ENCODE data around the gene CSMD2. TPM values are rescaled to one million over a fixed set of nuclear protein-coding genes. Genes with fewer than 3 reads are reported as not detected.

CSMD2 gene
- polyA plus RNA-seq, 1 donor from 2014 or later, result not detected

DNA sequence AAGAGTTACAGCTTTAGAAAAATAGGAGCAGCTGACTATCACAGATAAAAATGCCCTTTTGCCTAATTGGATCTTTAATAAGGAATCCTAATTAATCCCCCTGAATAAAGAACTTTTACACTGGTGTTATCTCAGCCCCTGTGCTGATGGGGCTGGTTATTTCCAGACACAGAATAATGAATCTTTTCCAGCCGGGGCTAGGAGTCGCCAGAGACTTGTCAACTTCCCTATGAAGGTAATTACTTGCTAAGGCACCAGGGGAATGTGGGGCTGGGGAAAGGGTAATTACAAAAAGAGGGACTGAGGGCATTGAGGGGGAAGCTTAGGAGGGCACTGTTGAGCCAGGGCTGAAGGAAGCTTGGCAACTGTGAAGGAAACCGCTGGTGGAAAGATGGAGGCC is 266.6 kb downstream of the CSMD2 start:
- H3K9me3 Mint-ChIP-seq, result no peaks in the 10 kb centered on the region
- H3K27ac Mint-ChIP-seq, result no peak overlapping the region
- no peak overlapping the region for H3K4me3 Mint-ChIP-seq
- no peaks in the 10 kb centered on the region for H3K36me3 Mint-ChIP-seq
- no peaks in the 10 kb centered on the region for H3K27me3 Mint-ChIP-seq
- peaks cover 0 to 7% (median 5%) of the 10 kb centered on the region in 3 donors for H3K4me1 Mint-ChIP-seq

DNA sequence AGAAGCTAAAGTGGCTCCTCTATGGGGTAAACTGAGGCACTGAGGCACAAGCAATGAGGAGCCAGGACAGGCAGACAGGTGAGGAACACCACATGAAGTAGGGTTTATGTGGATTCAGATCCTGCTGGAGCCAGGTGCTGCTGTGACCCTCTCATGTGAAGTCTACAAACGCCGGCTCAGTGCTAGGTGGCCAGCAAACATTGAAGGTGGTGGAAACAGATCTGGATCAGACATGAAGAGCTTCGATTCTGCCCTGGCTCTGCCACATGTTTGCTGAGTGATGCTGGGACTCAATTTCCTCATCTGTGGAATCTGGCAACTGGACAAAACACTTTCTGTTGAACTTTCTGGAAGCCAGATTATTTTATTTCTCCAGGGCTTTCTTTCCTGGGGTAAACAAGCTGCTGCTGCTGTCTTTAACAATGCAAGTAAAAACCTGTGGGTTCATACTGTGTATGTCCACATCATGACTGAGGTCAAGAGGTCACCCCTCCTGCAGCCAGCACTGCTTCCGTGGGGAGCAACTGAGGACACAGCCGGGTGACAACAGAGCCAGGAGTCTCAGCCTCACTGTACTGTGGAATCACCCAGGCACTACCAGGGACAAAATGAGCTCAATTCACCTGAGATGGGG is 267.8 kb downstream of the CSMD2 start:
- H3K36me3 Mint-ChIP-seq, result no peaks in the 10 kb centered on the region
- H3K4me1 Mint-ChIP-seq, result peaks cover 0 to 1% (median 0%) of the 10 kb centered on the region in 3 donors
- H3K27ac Mint-ChIP-seq, result no peak overlapping the region
- H3K9me3 Mint-ChIP-seq, result peaks cover 0 to 2% (median 0%) of the 10 kb centered on the region in 3 donors
- no peaks in the 10 kb centered on the region for H3K27me3 Mint-ChIP-seq
- no peak overlapping the region for H3K4me3 Mint-ChIP-seq

DNA sequence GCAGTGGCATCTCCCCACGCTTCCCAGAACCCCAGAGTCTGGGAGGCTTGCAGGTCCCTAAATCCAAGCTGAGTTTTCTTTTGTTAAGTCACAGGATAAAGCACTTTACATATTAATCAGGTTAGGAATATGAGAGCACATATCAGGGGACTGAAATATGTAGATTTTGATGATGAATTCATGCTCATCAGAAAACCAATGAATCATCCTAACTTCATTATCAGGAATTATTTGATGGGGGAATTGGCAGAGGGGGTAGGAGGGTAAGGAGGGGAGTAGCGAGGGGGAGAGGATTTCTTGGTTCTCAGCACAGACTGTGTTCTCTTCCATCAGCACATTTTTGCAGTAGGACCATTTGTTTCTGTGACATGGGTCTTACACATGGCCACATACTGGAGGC is 269.1 kb downstream of the CSMD2 start:
- Mint-ChIP-seq H3K4me3 (no peak overlapping the region), H3K36me3 (no peaks in the 10 kb centered on the region), H3K27ac (no peak overlapping the region), H3K4me1 (peaks cover 0 to 1% (median 0%) of the 10 kb centered on the region in 3 donors), H3K9me3 (peaks cover 0 to 2% (median 0%) of the 10 kb centered on the region in 3 donors), H3K27me3 (no peaks in the 10 kb centered on the region)

- Mint-ChIP-seq H3K27me3 (no peaks in the 10 kb centered on the region), H3K4me1 (peaks cover 0 to 1% (median 0%) of the 10 kb centered on the region in 3 donors), H3K9me3 (peaks cover 0 to 4% (median 0%) of the 10 kb centered on the region in 3 donors), H3K27ac (no peak overlapping the region), H3K36me3 (no peaks in the 10 kb centered on the region), H3K4me3 (no peak overlapping the region)
Observed at GRCh38 chr1:33895396-33895795, 269.6 kb downstream of the CSMD2 start.

DNA sequence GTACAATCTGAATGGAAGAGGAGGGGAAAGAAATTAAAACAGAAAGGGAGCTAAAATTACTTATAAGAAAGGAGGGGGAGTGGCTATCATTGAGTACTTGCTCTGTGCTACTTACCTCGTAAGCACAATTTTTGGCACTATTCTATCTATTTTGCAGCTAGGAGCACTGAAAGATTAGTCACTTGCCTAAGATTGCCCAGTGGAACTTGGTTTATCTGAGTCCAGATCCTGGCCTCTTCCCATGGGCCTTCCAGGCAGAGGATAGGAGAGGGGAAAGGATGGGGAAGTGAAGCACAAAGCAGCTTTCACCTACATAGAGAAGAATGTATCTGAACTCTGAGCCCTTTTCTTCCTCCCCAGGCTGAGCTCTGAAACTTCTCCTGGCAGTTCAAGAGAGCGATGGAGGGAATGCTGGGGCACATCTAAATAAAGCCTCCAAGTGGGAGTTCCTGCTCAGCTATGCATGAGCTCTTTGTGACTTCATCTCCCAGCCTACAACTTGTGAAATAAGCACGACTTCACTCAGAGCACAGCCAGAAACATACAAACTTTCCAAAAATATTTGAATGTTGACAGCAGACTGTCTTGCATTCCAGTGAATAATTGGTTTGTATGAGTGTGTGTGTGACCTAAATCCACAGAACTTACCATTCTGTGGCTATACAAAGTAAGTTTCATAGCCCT is 271.7 kb downstream of the CSMD2 start:
- no peaks in the 10 kb centered on the region for H3K36me3 Mint-ChIP-seq
- H3K4me1 Mint-ChIP-seq, result peaks cover 0 to 1% (median 0%) of the 10 kb centered on the region in 3 donors
- H3K27me3 Mint-ChIP-seq, result no peaks in the 10 kb centered on the region
- peaks cover 0 to 4% (median 0%) of the 10 kb centered on the region in 3 donors for H3K9me3 Mint-ChIP-seq
- H3K4me3 Mint-ChIP-seq, result no peak overlapping the region
- H3K27ac Mint-ChIP-seq, result no peak overlapping the region

DNA sequence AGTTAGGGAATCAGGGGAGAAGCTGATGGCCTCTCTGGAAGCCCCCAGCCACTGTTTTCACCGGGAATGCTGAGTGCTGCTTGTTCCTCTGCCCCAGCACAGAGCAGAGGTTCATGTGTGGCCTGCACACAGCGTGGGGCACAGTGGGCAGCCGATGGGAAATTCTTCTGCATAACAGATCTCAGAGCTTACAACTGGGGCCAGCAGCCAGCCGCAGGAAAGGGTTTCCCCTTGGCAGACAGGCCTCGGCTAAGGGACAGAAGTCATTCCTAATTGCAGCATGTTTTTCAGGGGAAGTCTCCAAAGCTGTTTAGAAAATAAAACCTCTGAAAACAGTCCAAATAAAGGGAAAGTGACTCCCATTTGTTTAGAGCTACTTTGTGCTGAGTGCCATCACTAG is 278.5 kb downstream of the CSMD2 start:
- Mint-ChIP-seq H3K4me3 (no peak overlapping the region), H3K9me3 (peaks cover 0 to 3% (median 0%) of the 10 kb centered on the region in 3 donors), H3K36me3 (no peaks in the 10 kb centered on the region), H3K27me3 (peaks cover 2% of the 10 kb centered on the region), H3K27ac (no peak overlapping the region), H3K4me1 (no peaks in the 10 kb centered on the region)

DNA sequence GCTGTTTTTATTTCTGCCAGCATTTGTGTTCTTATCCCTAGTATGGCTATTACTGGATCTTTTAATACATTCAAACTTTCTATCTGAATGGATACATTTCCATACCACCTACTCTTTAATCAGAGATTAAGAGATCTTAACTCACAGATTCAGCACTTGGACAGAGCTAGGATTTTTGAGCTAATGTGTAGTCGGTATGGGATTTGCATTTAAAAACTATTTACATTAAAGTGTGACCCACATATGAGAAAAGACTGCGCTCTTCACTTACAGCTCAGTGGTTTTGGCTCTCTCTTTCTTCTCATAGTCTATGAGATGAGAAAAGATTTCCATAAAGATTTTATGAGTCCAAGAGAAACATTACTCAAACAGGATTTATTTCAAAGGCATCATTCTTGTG is 284.7 kb downstream of the CSMD2 start:
- Mint-ChIP-seq H3K4me3 (no peak overlapping the region), H3K27ac (no peak overlapping the region), H3K36me3 (no peaks in the 10 kb centered on the region), H3K27me3 (peaks cover 5% of the 10 kb centered on the region), H3K9me3 (no peaks in the 10 kb centered on the region), H3K4me1 (no peaks in the 10 kb centered on the region)

DNA sequence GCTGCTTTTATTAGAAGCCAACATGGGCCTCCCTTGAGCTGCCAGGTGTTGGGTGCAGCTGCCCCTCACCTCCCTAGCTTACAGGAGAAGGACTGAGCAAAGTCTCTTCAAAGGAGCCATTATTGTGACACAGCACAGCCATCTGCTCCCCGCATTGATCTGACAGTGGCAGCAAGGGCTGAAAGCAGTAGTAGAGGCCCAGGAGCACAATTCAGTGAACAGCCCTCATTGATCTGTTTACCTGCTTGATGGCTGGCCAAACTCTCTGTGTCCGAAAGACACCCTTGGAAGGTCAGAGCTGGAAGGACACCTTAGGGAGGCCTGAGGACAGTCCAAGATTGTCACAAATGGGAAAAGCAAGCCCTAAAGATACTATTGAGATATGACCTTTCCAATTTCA is 286.6 kb downstream of the CSMD2 start:
- Mint-ChIP-seq H3K27me3 (peaks cover 5% of the 10 kb centered on the region), H3K9me3 (no peaks in the 10 kb centered on the region), H3K27ac (no peak overlapping the region), H3K4me3 (no peak overlapping the region), H3K4me1 (no peaks in the 10 kb centered on the region), H3K36me3 (no peaks in the 10 kb centered on the region)

DNA sequence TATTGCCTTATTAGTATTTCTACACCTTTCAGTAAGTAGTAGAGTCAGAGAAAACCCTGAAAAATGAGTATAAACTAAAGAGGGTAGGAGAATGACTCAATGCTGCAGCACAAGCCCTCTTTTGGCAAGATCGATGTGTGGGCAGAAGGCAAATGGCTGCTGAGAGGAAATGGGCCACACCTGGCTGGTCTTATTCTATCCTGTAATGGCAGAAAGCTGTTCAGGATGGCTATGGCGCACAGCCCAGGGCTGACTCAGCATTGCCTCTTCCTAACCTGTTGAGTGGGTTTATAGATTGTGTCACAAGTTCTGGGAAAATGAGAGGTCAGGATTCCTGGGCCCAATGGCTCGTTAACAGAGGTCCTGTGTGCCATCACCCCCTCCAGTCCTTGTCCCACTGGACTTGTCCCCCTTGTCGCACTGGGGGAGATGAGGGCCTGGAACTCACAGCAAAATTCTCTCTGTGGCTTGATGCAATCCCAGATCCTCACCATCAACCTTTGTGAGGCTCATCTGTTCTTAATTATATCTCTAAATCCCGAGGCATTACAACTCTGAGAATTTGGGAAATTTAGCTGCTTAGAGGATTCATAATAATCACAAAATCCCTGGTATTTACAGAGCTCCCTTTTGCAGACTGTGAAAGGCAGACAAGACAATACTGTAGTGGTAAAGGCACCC is 287.9 kb downstream of the CSMD2 start:
- Mint-ChIP-seq H3K36me3 (no peaks in the 10 kb centered on the region), H3K9me3 (no peaks in the 10 kb centered on the region), H3K4me3 (no peak overlapping the region), H3K27ac (no peak overlapping the region), H3K27me3 (peaks cover 6% of the 10 kb centered on the region), H3K4me1 (no peaks in the 10 kb centered on the region)

GRCh38 chr1:33875862-33876261 is 289.2 kb downstream of the CSMD2 start:
- Mint-ChIP-seq H3K4me3 (no peak overlapping the region), H3K27me3 (peaks cover 6% of the 10 kb centered on the region), H3K4me1 (no peaks in the 10 kb centered on the region), H3K36me3 (no peaks in the 10 kb centered on the region), H3K9me3 (no peaks in the 10 kb centered on the region), H3K27ac (no peak overlapping the region)

DNA sequence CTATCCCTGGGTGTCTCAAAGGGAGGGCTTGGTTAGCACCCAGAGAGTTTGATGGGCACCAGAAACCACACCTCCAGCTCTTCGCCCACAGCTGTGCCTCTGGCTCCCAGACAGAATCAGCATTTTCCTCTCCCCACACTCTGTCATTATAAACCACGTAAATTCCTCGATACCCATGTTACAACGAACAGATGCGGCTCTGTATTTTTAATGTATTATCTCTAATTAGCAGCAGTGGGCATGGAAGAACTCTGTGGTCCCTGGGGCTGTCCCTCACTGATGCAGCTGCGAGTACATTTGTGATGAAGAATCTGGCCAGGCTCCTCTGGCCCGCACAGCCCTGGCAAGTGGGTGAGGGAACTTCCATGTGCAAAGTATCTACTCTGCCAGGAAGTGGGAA is 290.4 kb downstream of the CSMD2 start:
- Mint-ChIP-seq H3K9me3 (no peaks in the 10 kb centered on the region), H3K27ac (no peak overlapping the region), H3K4me1 (no peaks in the 10 kb centered on the region), H3K27me3 (peaks cover 6% of the 10 kb centered on the region), H3K36me3 (peaks cover 1% of the 10 kb centered on the region), H3K4me3 (no peak overlapping the region)

DNA sequence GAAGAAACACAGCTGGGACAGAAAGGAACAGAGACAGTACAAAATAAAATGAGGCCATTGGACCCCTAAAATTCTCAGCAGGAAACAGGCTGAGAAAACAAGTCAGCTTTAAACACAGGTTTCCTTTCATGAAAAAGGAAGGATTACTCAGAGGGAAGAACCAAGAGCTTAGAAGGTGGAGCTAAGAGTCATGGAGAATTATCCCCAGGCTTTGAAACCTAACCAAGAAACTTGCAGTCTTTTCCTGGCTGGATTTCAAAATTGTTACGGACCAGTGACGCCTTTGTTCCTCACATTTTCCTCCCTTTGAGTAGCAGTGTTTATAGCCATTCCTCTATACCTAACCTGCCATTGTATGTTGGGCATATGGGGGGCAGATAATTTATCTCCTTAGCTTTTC is 292.3 kb downstream of the CSMD2 start:
- H3K27ac Mint-ChIP-seq, result no peak overlapping the region
- H3K4me3 Mint-ChIP-seq, result no peak overlapping the region
- no peaks in the 10 kb centered on the region for H3K9me3 Mint-ChIP-seq
- H3K36me3 Mint-ChIP-seq, result peaks cover 1% of the 10 kb centered on the region
- peaks cover 5% of the 10 kb centered on the region for H3K27me3 Mint-ChIP-seq
- H3K4me1 Mint-ChIP-seq, result no peaks in the 10 kb centered on the region

GRCh38 chr1:33872275-33872674 is 292.8 kb downstream of the CSMD2 start:
- Mint-ChIP-seq H3K36me3 (peaks cover 1% of the 10 kb centered on the region), H3K27me3 (peaks cover 3% of the 10 kb centered on the region), H3K9me3 (no peaks in the 10 kb centered on the region), H3K4me1 (no peaks in the 10 kb centered on the region), H3K27ac (no peak overlapping the region), H3K4me3 (no peak overlapping the region)

- Mint-ChIP-seq H3K9me3 (no peaks in the 10 kb centered on the region), H3K27me3 (no peaks in the 10 kb centered on the region), H3K27ac (no peak overlapping the region), H3K4me3 (no peak overlapping the region), H3K4me1 (no peaks in the 10 kb centered on the region), H3K36me3 (peaks cover 1% of the 10 kb centered on the region)
Observed at GRCh38 chr1:33867684-33868083, 297.3 kb downstream of the CSMD2 start.

DNA sequence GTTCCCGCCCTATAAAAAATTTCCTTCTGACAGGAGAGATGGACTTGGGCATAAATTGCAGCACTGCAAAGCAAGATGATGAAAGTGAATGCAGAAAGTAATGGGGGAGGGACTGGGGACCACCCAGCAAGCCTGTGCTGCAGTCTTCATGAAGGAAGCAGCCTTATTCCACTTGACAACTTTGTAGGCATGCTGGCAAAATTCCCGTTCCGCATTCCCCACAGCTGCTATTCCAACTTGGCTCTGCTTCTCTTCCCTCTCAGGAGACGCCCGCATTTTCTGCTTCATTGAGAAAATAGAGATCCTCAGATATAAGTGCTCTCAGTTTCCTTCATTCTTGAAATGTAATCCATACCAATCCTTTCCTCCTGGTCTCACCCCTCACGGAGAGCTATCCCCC is 298.7 kb downstream of the CSMD2 start:
- Mint-ChIP-seq H3K4me3 (no peak overlapping the region), H3K27me3 (no peaks in the 10 kb centered on the region), H3K36me3 (peaks cover 1% of the 10 kb centered on the region), H3K4me1 (no peaks in the 10 kb centered on the region), H3K27ac (no peak overlapping the region), H3K9me3 (no peaks in the 10 kb centered on the region)
